ENCODE measurements around the gene USP12.

Gene USP12

GRCh38 chr13:27141746-27142145 lies 29.9 kb downstream of the USP12 start:
- TF ChIP-seq GATA3 (IDR thresholded peaks at IDR 0.05; ENCODE audit: low read depth, low read length) (no peak), GATA2 (IDR thresholded peaks at IDR 0.05; ENCODE audit: low read depth, low read length) (no peak)

- TF ChIP-seq GATA2 (IDR thresholded peaks at IDR 0.05; ENCODE audit: low read depth, low read length) (no peak), GATA3 (IDR thresholded peaks at IDR 0.05; ENCODE audit: low read depth, low read length) (no peak)
Measured at GRCh38 chr13:27140060-27140459, 31.6 kb downstream of the USP12 start.

- TF ChIP-seq GATA3 (IDR thresholded peaks at IDR 0.05; ENCODE audit: low read depth, low read length) (no peak), GATA2 (IDR thresholded peaks at IDR 0.05; ENCODE audit: low read depth, low read length) (no peak)
Measured at GRCh38 chr13:27139565-27139964, 32.0 kb downstream of the USP12 start.

GRCh38 chr13:27138457-27139093 lies 33.0 kb downstream of the USP12 start:
- TF ChIP-seq GATA3 (IDR thresholded peaks at IDR 0.05; ENCODE audit: low read depth, low read length) (no peak), GATA2 (IDR thresholded peaks at IDR 0.05; ENCODE audit: low read depth, low read length) (no peak)

- TF ChIP-seq GATA2 (IDR thresholded peaks at IDR 0.05; ENCODE audit: low read depth, low read length), result no peak
- no peak for TF ChIP-seq GATA3 (IDR thresholded peaks at IDR 0.05; ENCODE audit: low read depth, low read length)
Measured at GRCh38 chr13:27137759-27138158, 33.9 kb downstream of the USP12 start.

- TF ChIP-seq GATA2 (IDR thresholded peaks at IDR 0.05; ENCODE audit: low read depth, low read length), result no peak
- TF ChIP-seq GATA3 (IDR thresholded peaks at IDR 0.05; ENCODE audit: low read depth, low read length), result no peak
Measured at GRCh38 chr13:27135023-27135422, 36.6 kb downstream of the USP12 start.

- TF ChIP-seq GATA3 (IDR thresholded peaks at IDR 0.05; ENCODE audit: low read depth, low read length) (no peak), GATA2 (IDR thresholded peaks at IDR 0.05; ENCODE audit: low read depth, low read length) (no peak)
Measured at GRCh38 chr13:27133889-27134288, 37.7 kb downstream of the USP12 start.

- TF ChIP-seq GATA2 (IDR thresholded peaks at IDR 0.05; ENCODE audit: low read depth, low read length), result no peak
- no peak for TF ChIP-seq GATA3 (IDR thresholded peaks at IDR 0.05; ENCODE audit: low read depth, low read length)
Measured at GRCh38 chr13:27132538-27132937, 39.1 kb downstream of the USP12 start.

- no peak for TF ChIP-seq GATA2 (IDR thresholded peaks at IDR 0.05; ENCODE audit: low read depth, low read length)
- no peak for TF ChIP-seq GATA3 (IDR thresholded peaks at IDR 0.05; ENCODE audit: low read depth, low read length)
Measured at GRCh38 chr13:27131906-27132305, 39.7 kb downstream of the USP12 start.

- no peak for TF ChIP-seq GATA2 (IDR thresholded peaks at IDR 0.05; ENCODE audit: low read depth, low read length)
- no peak for TF ChIP-seq GATA3 (IDR thresholded peaks at IDR 0.05; ENCODE audit: low read depth, low read length)
Measured at GRCh38 chr13:27130979-27131623, 40.5 kb downstream of the USP12 start.

- no peak for TF ChIP-seq GATA2 (IDR thresholded peaks at IDR 0.05; ENCODE audit: low read depth, low read length)
- no peak for TF ChIP-seq GATA3 (IDR thresholded peaks at IDR 0.05; ENCODE audit: low read depth, low read length)
Measured at GRCh38 chr13:27130223-27130978, 41.2 kb downstream of the USP12 start.

- TF ChIP-seq GATA2 (IDR thresholded peaks at IDR 0.05; ENCODE audit: low read depth, low read length), result no peak
- no peak for TF ChIP-seq GATA3 (IDR thresholded peaks at IDR 0.05; ENCODE audit: low read depth, low read length)
Measured at GRCh38 chr13:27128825-27129627, 42.6 kb downstream of the USP12 start.

- no peak for TF ChIP-seq GATA3 (IDR thresholded peaks at IDR 0.05; ENCODE audit: low read depth, low read length)
- no peak for TF ChIP-seq GATA2 (IDR thresholded peaks at IDR 0.05; ENCODE audit: low read depth, low read length)
Measured at GRCh38 chr13:27126859-27127258, 44.8 kb downstream of the USP12 start.
